ENCODE data around the gene DDX39A. TPM values are rescaled to one million over a fixed set of nuclear protein-coding genes. Genes with fewer than 3 reads are reported as not detected.
"Not testable (repeated sequence)": the region's sequence is repeated elsewhere in the genome, so short reads cannot be mapped to it uniquely, and the experiment has no call there.

DDX39A gene
- total RNA-seq, 1 experiment from 2014 or later, result 117 TPM

- no peak for ATAC-seq
- no peaks in the 10 kb centered on the region for H3K27me3 ChIP-seq (ENCODE audit: control insufficient read depth, insufficient read depth, low read length)
- no peak overlapping the region for H3K4me3 ChIP-seq (ENCODE audit: low read depth in 2 of 2, low read length in 2 of 2)
- in situ Hi-C loops (cut with HindIII; ENCODE audit: low pct_unique_long_range_greater_than_20kb, low sequenced_read_pairs) (no loop called here), intact Hi-C loops (cut with micrococcal nuclease; ENCODE audit: unreplicated experiment) (no loop called here)
- BruUV-seq (replicated peaks), result no TSS peak
- no peak for DNase-seq (ENCODE audit: low read depth, low spot score)
- POLR2A ChIA-PET, result interaction anchor here (0.5 kb wide), 1 partner anchor 729 kb away, joined by 11 read pairs; no protein-coding TSS in a partner anchor
- no peak overlapping the region for H3K27ac ChIP-seq (ENCODE audit: low read length)
- CTCF ChIA-PET, result no interaction called here
- no peaks in the 10 kb centered on the region for H3K9me3 ChIP-seq (ENCODE audit: control insufficient read depth, insufficient read depth, low read depth, low read length)
- no peak for TF ChIP-seq CTCF (IDR thresholded peaks at IDR 0.05)
- TF ChIP-seq TCF7L2 (IDR thresholded peaks at IDR 0.05; ENCODE audit: low read depth, low read length), result no peak
- no peak for TF ChIP-seq REST (IDR thresholded peaks at IDR 0.05; ENCODE audit: insufficient read depth in 1 of 2, low read depth in 2 of 2, low read length in 1 of 2)
- no peak for TF ChIP-seq POLR2AphosphoS5 (IDR thresholded peaks at IDR 0.05; ENCODE audit: low read depth, low read length)
- no peak for TF ChIP-seq SIN3A (IDR thresholded peaks at IDR 0.05; ENCODE audit: borderline replicate concordance, insufficient read depth, low read depth, low read length)
- H3K4me1 ChIP-seq (ENCODE audit: control insufficient read depth, insufficient read depth, low read length), result no peaks in the 10 kb centered on the region
- no peaks in the 10 kb centered on the region; the same call in 1 of the 2 replicates for H3K36me3 ChIP-seq (ENCODE audit: control insufficient read depth, insufficient read depth, low read length)
These were observed 41.8 kb upstream of the DDX39A start for GRCh38 chr19:14460935-14461334.

- Histone ChIP-seq H3K27ac (ENCODE audit: low read length) (no peak overlapping the region), H3K4me1 (ENCODE audit: control insufficient read depth, insufficient read depth, low read length) (no peaks in the 10 kb centered on the region), H3K4me3 (ENCODE audit: low read depth in 2 of 2, low read length in 2 of 2) (no peak overlapping the region), H3K27me3 (ENCODE audit: control insufficient read depth, insufficient read depth, low read length) (no peaks in the 10 kb centered on the region), H3K36me3 (ENCODE audit: control insufficient read depth, insufficient read depth, low read length) (no peaks in the 10 kb centered on the region; the same call in 1 of the 2 replicates), H3K9me3 (ENCODE audit: control insufficient read depth, insufficient read depth, low read depth, low read length) (no peaks in the 10 kb centered on the region)
- ATAC-seq (no peak), DNase-seq (ENCODE audit: low read depth, low spot score) (no peak)
- ChIA-PET POLR2A (interaction anchor here (0.6 kb wide), 1 partner anchor 42 kb away, joined by 3 read pairs; no protein-coding TSS in a partner anchor), CTCF (no interaction called here)
- intact Hi-C loops (cut with micrococcal nuclease; ENCODE audit: unreplicated experiment), result no loop called here
- BruUV-seq (replicated peaks), result TSS peak; percentile 58
- in situ Hi-C loops (cut with HindIII; ENCODE audit: low pct_unique_long_range_greater_than_20kb, low sequenced_read_pairs), result no loop called here
- TF ChIP-seq CTCF (IDR thresholded peaks at IDR 0.05) (no peak), REST (IDR thresholded peaks at IDR 0.05; ENCODE audit: insufficient read depth in 1 of 2, low read depth in 2 of 2, low read length in 1 of 2) (no peak), POLR2AphosphoS5 (IDR thresholded peaks at IDR 0.05; ENCODE audit: low read depth, low read length) (no peak), SIN3A (IDR thresholded peaks at IDR 0.05; ENCODE audit: borderline replicate concordance, insufficient read depth, low read depth, low read length) (no peak)
These were observed 40.6 kb upstream of the DDX39A start for GRCh38 chr19:14459703-14460102.

DNA sequence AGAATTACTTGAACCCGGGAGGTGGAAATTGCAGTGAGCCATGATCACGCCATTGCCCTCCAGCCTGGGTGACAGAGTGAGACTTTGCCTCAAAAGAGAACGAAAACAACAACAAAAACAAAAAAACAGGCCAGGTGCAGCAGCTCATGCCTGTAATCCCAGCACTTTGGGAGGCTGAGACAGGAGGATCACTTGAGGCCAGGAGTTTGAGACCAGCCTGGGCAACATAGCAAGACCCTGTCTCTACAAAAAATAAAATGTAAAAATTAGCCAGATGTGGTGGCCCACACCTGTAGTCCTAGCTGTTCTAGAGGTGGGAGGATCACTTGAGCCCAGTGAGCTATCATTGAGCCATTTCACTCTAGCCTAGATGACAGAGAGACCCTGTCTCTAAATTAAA, 33.2 kb upstream of the DDX39A start:
- intact Hi-C loops (cut with micrococcal nuclease; ENCODE audit: unreplicated experiment); H3K4me3 ChIP-seq (ENCODE audit: low read depth in 2 of 2, low read length in 2 of 2): not testable (repeated sequence)

More for the DNA sequence above, 33.2 kb upstream of the DDX39A start:
- in situ Hi-C loops (cut with HindIII; ENCODE audit: low pct_unique_long_range_greater_than_20kb, low sequenced_read_pairs); BruUV-seq (replicated peaks); ATAC-seq; H3K4me1 ChIP-seq (ENCODE audit: control insufficient read depth, insufficient read depth, low read length); H3K27me3 ChIP-seq (ENCODE audit: control insufficient read depth, insufficient read depth, low read length); DNase-seq (ENCODE audit: low read depth, low spot score); H3K36me3 ChIP-seq (ENCODE audit: control insufficient read depth, insufficient read depth, low read length); H3K27ac ChIP-seq (ENCODE audit: low read length); H3K9me3 ChIP-seq (ENCODE audit: control insufficient read depth, insufficient read depth, low read depth, low read length); CTCF ChIA-PET: not testable (repeated sequence)
- POLR2A ChIA-PET, result interaction anchor here (0.6 kb wide), 1 partner anchor 13 kb away, joined by 6 read pairs; no protein-coding TSS in a partner anchor

Measured in Panc1 (cell line).